Activated naive CD8-positive, alpha-beta T cell treated with anti-CD3 and anti-CD28 coated beads, Interleukin-2, amount 50 U/mL, for 16 hours (primary cell): Measurements from ENCODE around the gene MRPS6.

Source experiments
- DNase-seq: peaks from one replicate; pipeline ENCODE4 v3.0.0-alpha.2; 2020; ENCODE audit warnings: low read depth, low spot score

The MRPS6 gene

DNA sequence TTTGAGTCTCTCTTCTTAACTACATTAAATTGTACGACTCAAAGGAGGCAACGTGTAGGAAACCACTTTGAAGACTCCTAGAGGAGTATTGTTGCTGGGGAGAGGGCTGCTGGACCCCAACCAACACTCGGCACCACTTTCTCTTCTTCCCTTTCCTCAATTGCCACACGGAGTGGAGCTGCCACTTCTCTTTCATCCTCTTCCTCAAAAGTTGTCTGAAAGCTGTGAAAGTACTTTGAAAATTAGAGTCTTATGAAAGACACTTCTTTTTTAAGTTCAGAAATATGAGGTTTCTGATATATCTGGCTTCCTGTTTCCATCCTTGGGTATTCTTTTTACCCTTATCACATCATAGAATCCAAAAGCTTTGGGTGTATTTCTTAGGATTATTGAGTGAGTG lies 59.5 kb downstream of the MRPS6 start:
- DNase-seq: no peak

DNA sequence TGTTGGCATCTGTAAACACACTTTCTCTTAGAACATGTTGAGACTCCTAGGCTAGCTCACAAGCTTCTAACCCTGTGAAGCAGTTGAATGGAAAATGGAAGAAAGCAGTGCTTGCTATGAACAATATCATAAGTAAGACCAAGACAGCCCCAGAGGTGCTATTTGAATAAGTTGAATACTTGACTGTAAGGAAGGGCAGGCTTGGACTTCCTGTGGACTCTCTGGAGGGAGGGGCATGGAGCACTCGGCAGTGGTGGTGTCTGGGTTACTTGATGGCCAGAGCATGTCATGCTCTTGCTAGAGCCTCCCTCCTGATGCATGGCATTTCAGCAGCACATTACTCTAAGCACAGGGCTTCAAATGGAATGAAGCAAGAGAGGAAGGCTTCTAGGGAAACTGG lies 60.0 kb downstream of the MRPS6 start:
- no peak for DNase-seq

DNA sequence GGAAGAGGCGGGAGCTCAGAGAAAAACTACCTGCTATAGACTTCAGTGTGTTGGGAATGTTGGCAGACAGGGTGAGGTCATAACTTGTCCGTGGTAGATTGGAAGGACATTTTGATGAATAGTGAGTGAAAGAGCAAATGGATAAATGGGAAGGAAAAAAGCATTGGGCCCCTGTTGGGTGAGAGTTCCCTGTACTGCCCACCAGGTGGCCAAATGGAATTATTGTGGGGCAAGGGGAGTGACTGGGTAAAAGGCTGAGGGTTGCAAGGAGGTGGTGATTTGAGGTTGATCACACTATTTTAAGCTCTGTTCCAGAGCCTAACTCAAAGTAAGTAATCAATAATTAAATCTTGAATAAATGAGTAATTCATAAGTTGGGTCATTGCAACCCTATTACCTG lies 60.4 kb downstream of the MRPS6 start:
- DNase-seq: no peak

GRCh38 chr21:34135330-34135729 lies 62.0 kb downstream of the MRPS6 start:
- DNase-seq: no peak

- DNase-seq: no peak
Measured at GRCh38 chr21:34141373-34141772, 68.0 kb downstream of the MRPS6 start.

DNA sequence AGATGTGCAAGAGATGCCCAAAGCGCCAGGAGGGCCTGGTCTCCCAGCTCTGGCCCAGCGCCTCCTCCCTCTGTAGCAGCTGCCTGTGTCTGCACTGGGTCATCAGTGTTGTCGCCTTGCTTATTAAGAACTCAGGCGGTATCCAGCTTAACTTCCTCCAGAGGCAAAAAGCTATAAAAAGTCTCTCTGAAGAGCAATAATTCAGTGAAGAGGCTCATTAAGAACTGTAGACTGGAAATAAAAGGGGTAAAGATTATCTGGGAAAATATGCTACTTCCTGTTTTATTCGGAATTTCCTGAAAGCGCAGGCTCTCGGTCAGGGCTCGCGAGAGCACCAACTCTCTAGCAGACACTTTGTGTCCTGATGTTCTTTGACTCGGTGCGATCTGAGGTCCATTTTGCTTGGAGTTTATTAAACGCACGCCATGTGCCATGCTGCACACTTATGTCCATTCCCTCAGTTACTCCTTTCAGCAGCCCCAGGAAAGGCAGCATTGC lies 70.4 kb downstream of the MRPS6 start:
- no peak for DNase-seq

DNA sequence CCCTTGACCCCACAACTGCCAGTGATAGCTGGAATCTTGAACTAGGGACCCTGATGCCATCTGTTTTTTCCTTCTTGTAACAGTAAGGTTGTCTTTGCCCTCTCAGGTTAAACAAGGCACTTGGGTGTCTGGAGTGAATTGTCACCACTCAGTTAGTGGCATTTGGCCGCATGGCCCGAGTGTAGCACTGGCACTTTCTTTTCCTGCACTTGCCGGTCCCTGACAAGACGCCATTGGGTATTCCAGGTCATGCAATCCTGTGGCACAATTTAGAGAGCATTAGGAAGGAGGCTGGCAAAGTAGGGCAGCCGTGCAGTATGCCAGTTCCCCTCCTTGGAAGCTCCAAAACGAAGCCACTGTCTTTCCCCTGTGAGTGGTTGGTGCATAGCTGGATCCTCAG lies 70.8 kb downstream of the MRPS6 start:
- no peak for DNase-seq

- no peak for DNase-seq
Measured at GRCh38 chr21:34147792-34148418, 74.5 kb downstream of the MRPS6 start.

DNA sequence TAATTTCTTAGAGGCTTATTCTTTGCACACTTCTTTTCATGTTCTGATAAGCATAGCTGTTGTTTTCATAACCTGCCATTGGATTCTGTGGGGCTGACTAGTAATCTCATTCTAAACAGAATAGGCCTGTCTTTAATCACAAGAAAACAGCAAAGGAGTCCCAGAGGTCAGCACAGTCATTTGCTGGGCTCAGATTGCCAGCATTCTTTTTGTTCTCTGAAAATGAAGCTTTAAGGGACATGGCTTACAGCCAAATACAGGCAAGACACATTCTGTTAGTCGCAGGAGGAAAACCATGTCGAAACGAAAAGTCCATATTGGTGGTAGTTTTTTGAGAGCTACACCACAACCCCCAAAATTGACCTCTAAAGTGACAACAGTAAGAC lies 75.0 kb downstream of the MRPS6 start:
- no peak for DNase-seq

- DNase-seq: no peak
Measured at GRCh38 chr21:34148826-34149558, 75.6 kb downstream of the MRPS6 start.

- DNase-seq: no peak
Measured at GRCh38 chr21:34152500-34152899, 79.1 kb downstream of the MRPS6 start.

DNA sequence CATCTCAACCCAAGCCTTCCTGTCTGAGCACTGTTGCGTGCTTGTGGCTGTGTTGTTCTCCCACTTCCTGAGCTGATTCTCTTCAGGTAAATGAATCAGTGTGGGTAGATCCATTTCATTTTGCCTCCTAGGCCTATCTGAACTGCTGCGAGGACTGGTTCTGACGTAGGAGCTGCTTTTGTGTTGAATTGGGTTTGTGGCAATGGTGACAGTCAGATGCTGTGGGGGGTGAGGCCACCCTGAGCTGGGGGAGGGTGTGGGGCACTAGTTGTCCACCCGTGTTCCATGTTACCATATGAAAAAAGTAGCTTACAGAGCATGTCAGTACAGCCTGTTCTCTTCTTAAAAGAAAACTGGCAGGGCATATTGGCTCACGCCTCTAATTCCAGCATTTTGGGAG lies 81.5 kb downstream of the MRPS6 start:
- no peak for DNase-seq

DNA sequence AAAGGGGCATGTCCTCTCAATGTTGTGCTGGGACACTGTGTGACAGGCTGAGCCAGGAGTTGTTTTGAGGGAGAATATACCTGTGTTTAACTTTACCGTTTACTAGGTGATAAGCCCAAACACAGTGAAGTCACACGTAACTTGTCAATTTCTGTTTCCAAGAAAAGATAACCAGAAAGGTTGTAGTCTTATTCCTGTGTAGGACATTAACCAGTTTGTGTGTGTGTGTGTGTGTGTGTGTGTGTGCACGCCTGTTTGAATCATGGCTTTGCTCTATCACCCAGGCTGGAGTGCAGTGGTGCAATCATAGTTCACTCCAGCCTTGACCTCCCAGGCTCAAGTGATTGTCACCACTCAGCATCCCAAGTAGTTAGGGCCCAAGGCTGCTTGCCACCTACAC lies 83.6 kb downstream of the MRPS6 start:
- no peak for DNase-seq

GRCh38 chr21:34157521-34157920 lies 84.1 kb downstream of the MRPS6 start:
- DNase-seq: no peak

DNA sequence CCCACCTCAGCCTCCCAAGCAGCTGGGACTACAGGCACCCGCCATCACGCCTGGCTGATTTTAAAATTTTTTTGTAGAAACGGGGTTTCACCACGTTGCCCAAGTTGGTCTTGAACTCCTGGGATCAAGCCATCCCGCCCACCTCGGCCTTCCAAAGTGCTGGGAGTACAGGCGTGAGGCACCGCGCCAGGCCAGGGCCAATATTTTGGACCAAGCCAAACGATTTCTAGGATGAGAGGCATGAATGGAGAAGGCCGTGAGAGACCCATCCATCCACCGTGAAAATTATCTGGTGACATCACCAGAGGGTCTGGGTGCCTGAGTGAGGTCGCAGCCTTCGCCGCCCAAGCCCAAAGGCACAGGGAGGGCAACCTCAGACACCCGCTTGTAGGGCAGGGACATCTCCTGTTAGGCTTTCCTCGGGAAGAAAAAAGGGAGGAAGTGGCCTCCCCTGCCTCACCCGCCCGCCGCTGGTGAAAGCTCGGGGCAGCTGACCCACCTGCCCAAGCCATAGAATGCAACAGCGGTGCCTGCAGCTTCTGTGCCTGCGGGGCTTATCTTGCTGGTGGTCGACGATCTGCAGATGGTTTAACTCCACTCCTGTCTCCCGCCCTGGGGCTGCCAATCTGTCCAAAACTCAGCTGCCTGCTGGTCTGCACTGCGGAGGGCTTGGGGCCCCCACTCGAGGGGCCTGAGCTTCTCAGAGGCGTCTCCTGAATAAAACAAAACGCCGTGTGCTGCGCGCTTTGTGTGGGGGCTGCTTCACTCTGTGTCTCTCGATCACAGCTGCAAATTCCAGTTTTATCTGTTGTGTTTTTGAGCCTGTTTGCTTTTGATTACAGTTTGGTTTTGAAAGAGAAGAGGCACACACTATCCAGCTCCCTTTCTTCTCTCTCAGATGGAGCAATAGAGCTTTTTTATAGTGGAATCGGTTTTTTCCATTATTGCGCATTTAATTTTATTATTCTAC lies 85.8 kb downstream of the MRPS6 start:
- DNase-seq: no peak

GRCh38 chr21:34166468-34166867 lies 93.1 kb downstream of the MRPS6 start:
- DNase-seq: no peak

- no peak for DNase-seq
Measured at GRCh38 chr21:34170886-34171285, 97.5 kb downstream of the MRPS6 start.

GRCh38 chr21:34174470-34174869 lies 101.1 kb downstream of the MRPS6 start:
- no peak for DNase-seq

DNA sequence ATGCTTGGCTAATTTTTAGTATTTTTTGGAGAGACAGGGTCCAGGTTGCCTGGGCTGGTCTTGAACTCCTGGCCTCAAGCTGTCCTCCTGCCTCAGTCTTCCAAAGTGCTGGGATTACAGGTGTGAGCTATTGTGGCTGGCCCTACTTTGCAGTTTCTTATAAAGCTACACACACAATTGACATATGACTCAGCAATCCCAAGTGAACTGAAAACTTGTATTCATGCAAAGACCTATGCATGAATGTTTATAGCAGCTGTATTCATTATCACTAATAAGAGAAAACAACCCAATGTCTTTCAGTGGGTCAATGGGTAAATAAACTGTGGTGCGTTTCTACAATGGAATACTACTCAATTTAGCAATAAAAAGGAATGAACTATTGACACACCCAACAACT lies 103.1 kb downstream of the MRPS6 start:
- DNase-seq: no peak

GRCh38 chr21:34177919-34178567 lies 104.7 kb downstream of the MRPS6 start:
- DNase-seq: no peak

DNA sequence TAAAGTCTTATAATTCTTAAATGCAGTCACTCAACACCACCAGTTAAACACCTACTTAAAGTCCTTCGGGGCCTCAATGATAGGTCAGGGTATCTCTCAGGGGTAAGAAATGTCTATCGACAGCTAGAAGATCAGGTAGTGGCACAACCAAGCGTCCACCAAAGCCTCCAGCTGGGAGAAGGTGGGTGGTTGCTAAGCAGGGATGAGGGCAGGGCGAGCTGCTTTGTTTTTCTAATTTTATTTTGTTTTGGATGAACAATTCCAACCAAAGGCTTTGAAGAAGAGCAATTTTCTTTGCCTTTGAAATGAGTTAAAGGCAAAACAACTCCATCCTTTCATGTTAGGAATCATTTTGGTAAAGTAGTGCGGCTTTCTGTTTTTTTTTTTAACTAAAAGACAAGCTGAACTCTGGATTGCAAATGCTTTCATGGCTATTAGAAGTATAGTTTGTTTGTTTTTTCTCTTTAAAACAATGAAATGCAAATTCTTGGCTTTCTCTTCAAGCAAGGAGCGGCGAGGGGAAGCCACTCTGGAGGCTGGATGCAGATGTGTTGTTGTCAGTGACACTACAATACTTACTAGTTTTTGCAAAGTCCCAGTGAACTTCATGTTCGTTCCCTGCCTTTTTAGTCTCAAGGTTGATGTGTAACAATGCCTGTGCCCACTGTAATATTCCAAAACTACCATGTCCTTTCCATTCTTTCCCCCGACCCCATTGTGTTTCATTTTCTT lies 106.0 kb downstream of the MRPS6 start:
- no peak for DNase-seq
